ENCODE data around the gene CTXN3. TPM values are rescaled to one million over a fixed set of nuclear protein-coding genes. Genes with fewer than 3 reads are reported as not detected.

The CTXN3 gene
- total and polyA plus RNA-seq, 2 donors (not counting 3 experiments of a cell fraction or from before 2014, with no cell fraction given), result not detected

DNA sequence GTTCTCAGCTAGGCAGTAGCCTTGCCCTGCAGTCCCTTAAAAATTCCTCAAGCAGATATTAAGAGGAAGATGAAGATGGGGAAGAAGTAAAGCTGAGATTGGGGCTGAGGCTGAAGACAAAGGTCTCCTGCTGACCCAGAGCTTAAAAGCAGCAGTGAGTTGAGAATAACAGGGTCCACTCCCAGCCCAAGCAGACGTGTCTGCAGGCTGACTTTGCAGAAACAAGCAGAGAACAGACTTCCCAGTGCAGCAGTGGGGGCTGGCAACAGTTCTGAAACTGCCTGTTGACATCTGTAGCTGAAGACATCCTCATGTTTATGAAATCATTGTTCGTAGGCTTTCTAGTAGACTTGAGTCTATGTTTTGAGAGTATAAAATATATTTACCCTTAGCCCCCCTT lies 1.1 kb downstream of the CTXN3 start:
- H3K27ac ChIP-seq (ENCODE audit: insufficient read depth, low read depth, low read length), result no peak overlapping the region
- intact Hi-C loops (cut with micrococcal nuclease) (no loop called here), dilution Hi-C loops (cut with MboI; ENCODE audit: extremely low pct_ligation_motif_present, low sequenced_read_pairs) (no loop called here)
- no peak overlapping the region for H3K4me2 ChIP-seq (ENCODE audit: insufficient read depth, low read length)
- H3K79me2 ChIP-seq (ENCODE audit: control insufficient read depth, insufficient read depth, low read length), result no peaks in the 10 kb centered on the region
- FAIRE-seq (no peak), DNase-seq (ENCODE audit: low read depth, low spot score) (no peak)
- no TSS peak for BruUV-seq (replicated peaks)
- ChIA-PET CTCF (no interaction called here), POLR2A (no interaction called here)
- no peak for TF ChIP-seq GATA2 (IDR thresholded peaks at IDR 0.05; ENCODE audit: insufficient read depth, insufficient read length, low read depth, low read length)
- TF ChIP-seq, protein P1, sequence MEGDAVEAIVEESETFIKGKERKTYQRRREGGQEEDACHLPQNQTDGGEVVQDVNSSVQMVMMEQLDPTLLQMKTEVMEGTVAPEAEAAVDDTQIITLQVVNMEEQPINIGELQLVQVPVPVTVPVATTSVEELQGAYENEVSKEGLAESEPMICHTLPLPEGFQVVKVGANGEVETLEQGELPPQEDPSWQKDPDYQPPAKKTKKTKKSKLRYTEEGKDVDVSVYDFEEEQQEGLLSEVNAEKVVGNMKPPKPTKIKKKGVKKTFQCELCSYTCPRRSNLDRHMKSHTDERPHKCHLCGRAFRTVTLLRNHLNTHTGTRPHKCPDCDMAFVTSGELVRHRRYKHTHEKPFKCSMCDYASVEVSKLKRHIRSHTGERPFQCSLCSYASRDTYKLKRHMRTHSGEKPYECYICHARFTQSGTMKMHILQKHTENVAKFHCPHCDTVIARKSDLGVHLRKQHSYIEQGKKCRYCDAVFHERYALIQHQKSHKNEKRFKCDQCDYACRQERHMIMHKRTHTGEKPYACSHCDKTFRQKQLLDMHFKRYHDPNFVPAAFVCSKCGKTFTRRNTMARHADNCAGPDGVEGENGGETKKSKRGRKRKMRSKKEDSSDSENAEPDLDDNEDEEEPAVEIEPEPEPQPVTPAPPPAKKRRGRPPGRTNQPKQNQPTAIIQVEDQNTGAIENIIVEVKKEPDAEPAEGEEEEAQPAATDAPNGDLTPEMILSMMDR (IDR thresholded peaks at IDR 0.05; ENCODE audit: extremely low read depth in 1 of 2, insufficient read depth in 1 of 2, low read depth in 1 of 2, low read length in 2 of 2), result no peak
- no peak for TF ChIP-seq FOS (IDR thresholded peaks at IDR 0.05; ENCODE audit: borderline replicate concordance, insufficient read depth, low read length)
- TF ChIP-seq POLR2A (IDR thresholded peaks at IDR 0.05; ENCODE audit: low read depth, low read length), result no peak
- TF ChIP-seq POLR2AphosphoS5 (IDR thresholded peaks at IDR 0.05; ENCODE audit: insufficient read depth, low read depth, low read length), result no peak
- no peak for TF ChIP-seq JUN (IDR thresholded peaks at IDR 0.05; ENCODE audit: borderline replicate concordance, insufficient read depth, insufficient read length, low read depth)
- TF ChIP-seq EZH2 (IDR thresholded peaks at IDR 0.05; ENCODE audit: borderline replicate concordance, low read depth, low read length, severe bottlenecking), result no peak
- no peak for TF ChIP-seq MYC (IDR thresholded peaks at IDR 0.05; ENCODE audit: low read depth, low read length)
- TF ChIP-seq, protein P2, sequence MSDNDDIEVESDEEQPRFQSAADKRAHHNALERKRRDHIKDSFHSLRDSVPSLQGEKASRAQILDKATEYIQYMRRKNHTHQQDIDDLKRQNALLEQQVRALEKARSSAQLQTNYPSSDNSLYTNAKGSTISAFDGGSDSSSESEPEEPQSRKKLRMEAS (IDR thresholded peaks at IDR 0.05; ENCODE audit: insufficient read depth, insufficient read length), result no peak
- H3K4me3 ChIP-seq (replicated peaks in 1 of 3; ENCODE audit: insufficient read depth in 1 of 3, low read depth in 1 of 3, low read length in 3 of 3), result no peak overlapping the region
- H3K27me3 ChIP-seq (ENCODE audit: control insufficient read depth in 2 of 2, insufficient read depth in 2 of 2, low read length in 2 of 2), result peaks cover 2 to 9% of the 10 kb centered on the region in 2 experiments
- H3K36me3 ChIP-seq (ENCODE audit: control insufficient read depth in 2 of 2, extremely low read depth in 1 of 2, insufficient read depth in 2 of 2, low read length in 2 of 2), result no peaks in the 10 kb centered on the region
- no peaks in the 10 kb centered on the region for H3K9me3 ChIP-seq (replicated peaks; ENCODE audit: control insufficient read depth, insufficient read depth, low read length)
- H2AFZ ChIP-seq (ENCODE audit: low read depth, low read length), result no peak overlapping the region
- H3K9me1 ChIP-seq (replicated peaks; ENCODE audit: control insufficient read depth, extremely low read depth, insufficient read depth, low read length), result no peaks in the 10 kb centered on the region
- no peak overlapping the region for H3K9ac ChIP-seq (replicated peaks; ENCODE audit: extremely low read depth, insufficient read depth, low read length)
- H3K4me1 ChIP-seq (ENCODE audit: control insufficient read depth, extremely low read depth, insufficient read depth, low read length), result no peaks in the 10 kb centered on the region
- H4K20me1 ChIP-seq (replicated peaks; ENCODE audit: control insufficient read depth, extremely low read depth, insufficient read depth, low read length), result no peaks in the 10 kb centered on the region
